Upper lobe of right lung (tissue), 1 donor: ENCODE data around the gene TEDC2. TPM values are rescaled to one million over a fixed set of nuclear protein-coding genes. Genes with fewer than 3 reads are reported as not detected.

Experiments used
- ATAC-seq: fragments of 200-7000 bp; cut with Tn5 transposase; one replicate; pipeline ENCODE4 v1.9.1; 2020; ENCODE audit warnings: mild to moderate bottlenecking, moderate library complexity
- DNase-seq: peaks from one replicate; pipeline ENCODE4 v3.0.0-alpha.2; 2020
- H3K27ac ChIP-seq: fragments of 200-600 bp; one replicate; pipeline ENCODE4 v1.8.0; 2022
- H3K27me3 ChIP-seq: fragments of 200-600 bp; one replicate; pipeline ENCODE4 v1.8.0; 2022; ENCODE audit warnings: mild to moderate bottlenecking
- H3K36me3 ChIP-seq: fragments of 200-600 bp; one replicate; pipeline ENCODE4 v1.8.0; 2022
- H3K4me1 ChIP-seq: fragments of 200-600 bp; one replicate; pipeline ENCODE4 v1.8.0; 2022
- H3K4me3 ChIP-seq: fragments of 200-600 bp; one replicate; pipeline ENCODE4 v1.8.0; 2022; ENCODE audit warnings: mild to moderate bottlenecking
- H3K9me3 ChIP-seq: fragments of 200-600 bp; one replicate; pipeline ENCODE4 v1.8.0; 2022
- CTCF ChIP-seq: fragments of 200-600 bp; IDR thresholded peaks from one replicate; pipeline ENCODE4 v1.8.0; 2022; ENCODE audit warnings: antibody characterized with exemption
- intact Hi-C: fragments of 100-400 bp; cut with DNase I; formaldehyde crosslinking; loops from one replicate; pipeline ENCODE4 v1.11.0; 2022
- total RNA-seq: library from RNA; stranded (reverse); fragmentation: NEBNext Ultra II Directional; extraction: Animal tissue kit (Norgen Biotek cat#: 25700); gene quantifications from one replicate; pipeline ENCODE4 v1.2.1, GENCODE V29; 2021
- donor health status: DM: no; HTN: yes; CAD: no; lungs with severe emphysema.

The TEDC2 gene
- total RNA-seq, 1 donor from 2014 or later: not detected

DNA sequence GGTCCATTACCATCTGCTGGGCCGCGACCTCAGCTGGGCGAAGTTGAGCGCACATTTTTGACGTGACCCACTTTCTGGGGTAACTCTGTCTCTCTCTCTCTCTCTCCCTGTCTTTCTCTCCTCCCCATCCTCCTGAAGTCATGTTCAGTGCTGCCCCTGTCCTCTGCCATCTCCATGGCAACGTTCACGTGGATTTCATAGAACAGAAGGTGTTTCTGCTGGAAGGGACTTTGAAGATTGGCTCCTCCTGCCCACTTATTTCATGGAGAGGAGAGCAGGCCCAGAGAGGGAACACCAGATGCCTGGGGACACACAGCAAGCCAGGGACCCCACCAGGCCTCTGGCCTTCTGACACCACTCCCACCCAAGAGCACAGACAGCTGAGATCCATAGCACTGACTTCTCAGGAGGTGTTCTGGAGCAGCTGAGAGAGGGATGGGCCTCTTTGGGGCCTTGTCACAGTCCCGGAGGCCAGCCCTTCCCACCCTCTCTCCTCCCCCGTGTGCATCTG lies 34.8 kb upstream of the TEDC2 start:
- TF ChIP-seq CTCF: no peak
- Histone ChIP-seq H3K4me3 (no peak overlapping the region), H3K4me1 (peaks cover 8% of the 10 kb centered on the region), H3K36me3 (no peaks in the 10 kb centered on the region), H3K27me3 (no peaks in the 10 kb centered on the region), H3K9me3 (no peaks in the 10 kb centered on the region), H3K27ac (no peak overlapping the region)
- DNase-seq: peak; percentile 39
- intact Hi-C loops: no loop called here
- ATAC-seq: no peak

GRCh38 chr16:2425825-2426430 lies 34.0 kb upstream of the TEDC2 start:
- no peak overlapping the region for H3K27ac ChIP-seq
- H3K27me3 ChIP-seq: no peaks in the 10 kb centered on the region
- no peaks in the 10 kb centered on the region for H3K36me3 ChIP-seq
- TF ChIP-seq CTCF: no peak
- DNase-seq (peak; percentile 52), ATAC-seq (no peak)
- H3K4me3 ChIP-seq: no peak overlapping the region
- H3K9me3 ChIP-seq: no peaks in the 10 kb centered on the region
- peaks cover 13% of the 10 kb centered on the region for H3K4me1 ChIP-seq
- intact Hi-C loops: no loop called here

DNA sequence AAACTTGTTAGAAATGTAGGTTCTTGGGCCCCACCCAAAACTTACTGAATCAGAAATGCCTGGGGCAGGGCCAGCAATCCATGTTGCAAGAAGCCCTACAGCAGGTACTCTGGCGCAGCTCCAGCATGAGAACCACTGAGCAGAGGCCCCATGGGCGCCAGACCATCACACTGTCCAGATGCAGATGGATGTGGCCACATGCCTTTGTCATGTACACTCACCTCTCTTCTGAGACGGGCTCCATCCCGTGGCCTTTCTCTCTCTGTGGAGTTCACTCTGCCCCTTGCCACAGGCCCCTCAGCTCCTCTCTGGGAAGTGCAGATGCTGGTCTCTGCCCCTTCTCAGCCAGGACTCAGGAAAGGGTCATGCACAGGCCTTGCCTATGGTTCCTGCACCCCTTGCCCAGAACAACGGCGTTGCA lies 33.0 kb upstream of the TEDC2 start:
- DNase-seq (peak; percentile 77), ATAC-seq (no peak)
- H3K27ac ChIP-seq: no peak overlapping the region

GRCh38 chr16:2427526-2427925 lies 32.4 kb upstream of the TEDC2 start:
- no peak overlapping the region for H3K4me3 ChIP-seq
- ATAC-seq (no peak), DNase-seq (peak; percentile 57)
- H3K4me1 ChIP-seq: peaks cover 13% of the 10 kb centered on the region
- H3K36me3 ChIP-seq: no peaks in the 10 kb centered on the region
- no peak for TF ChIP-seq CTCF
- H3K27ac ChIP-seq: no peak overlapping the region
- intact Hi-C loops: no loop called here
- no peaks in the 10 kb centered on the region for H3K27me3 ChIP-seq
- no peaks in the 10 kb centered on the region for H3K9me3 ChIP-seq

More for the DNA sequence above, 33.0 kb upstream of the TEDC2 start:
- no peaks in the 10 kb centered on the region for H3K9me3 ChIP-seq
- no peak overlapping the region for H3K4me3 ChIP-seq
- no peak for TF ChIP-seq CTCF
- no peaks in the 10 kb centered on the region for H3K27me3 ChIP-seq
- intact Hi-C loops: no loop called here
- H3K36me3 ChIP-seq: no peaks in the 10 kb centered on the region
- H3K4me1 ChIP-seq: peaks cover 13% of the 10 kb centered on the region

DNA sequence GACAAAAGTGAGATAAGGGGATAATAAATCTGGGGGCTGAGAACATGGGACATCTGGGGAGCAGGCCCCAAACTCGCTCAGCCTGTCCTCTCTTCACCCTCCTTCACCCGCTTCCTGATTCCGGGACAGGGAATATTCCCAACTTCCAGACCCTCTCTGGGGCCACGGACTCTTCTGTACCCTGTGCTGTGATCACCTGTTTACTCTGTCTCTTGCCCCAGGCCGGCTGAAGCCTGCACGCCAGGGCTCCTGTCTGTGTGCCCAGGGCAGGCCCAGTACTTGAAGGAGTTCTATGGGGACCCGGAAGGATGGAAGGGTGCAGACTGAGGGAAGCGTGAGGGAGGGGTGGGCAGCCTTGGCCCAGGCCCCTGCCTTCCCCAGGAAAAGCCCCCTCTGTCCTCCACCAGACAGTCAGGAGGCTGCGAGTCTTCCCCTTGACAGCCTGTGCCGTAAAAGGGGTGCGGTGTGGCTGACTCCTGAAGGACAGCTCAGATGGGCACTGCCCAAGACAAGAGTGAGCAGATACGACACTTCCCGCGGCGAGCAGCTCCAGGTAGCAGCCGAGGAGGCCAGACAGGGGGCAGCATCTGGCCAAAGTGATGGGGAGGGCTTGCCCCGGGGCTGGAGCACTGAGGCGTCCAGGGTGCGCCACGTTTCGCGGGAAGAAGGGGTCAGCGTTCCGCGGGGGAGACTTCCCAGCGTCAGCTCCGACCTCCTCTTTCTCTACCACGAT lies 31.7 kb upstream of the TEDC2 start:
- ATAC-seq (peak; percentile 18), DNase-seq (peak; percentile 77)
- Histone ChIP-seq H3K4me1 (peaks cover 13% of the 10 kb centered on the region), H3K27me3 (no peaks in the 10 kb centered on the region), H3K9me3 (no peaks in the 10 kb centered on the region), H3K36me3 (no peaks in the 10 kb centered on the region), H3K4me3 (peak overlapping the region; percentile 82), H3K27ac (peak overlapping the region; percentile 60)
- peak; percentile 27 for TF ChIP-seq CTCF
- intact Hi-C loops: no loop called here
